Measurements from ENCODE around the gene DDX20.

- no peak for TF ChIP-seq TCF12 (IDR thresholded peaks at IDR 0.05; ENCODE audit: low read depth)
- TF ChIP-seq YY1 (IDR thresholded peaks at IDR 0.05; ENCODE audit: low read depth), result no peak
Observed at GRCh38 chr1:111743679-111744101, 12.0 kb upstream of the DDX20 start.
